DND-41 (cell line): ENCODE data around the gene HDLBP.

Experiments
- EZH2 ChIP-seq: IDR thresholded peaks from 3 replicates; pipeline ENCODE4 v1.6.1; 2012; ENCODE audit warnings: borderline replicate concordance, low read depth, mild to moderate bottlenecking, moderate library complexity, low read length, inconsistent platforms; ENCODE audit not compliant: severe bottlenecking
- TF ChIP-seq, protein P1 (sequence below): IDR thresholded peaks from 2 replicates; pipeline ENCODE4 v1.5.1; 2012; ENCODE audit warnings: borderline replicate concordance, low read length, moderate library complexity, mild to moderate bottlenecking; ENCODE audit not compliant: poor library complexity, severe bottlenecking; ENCODE audit errors: extremely low read depth

- TF ChIP-seq, protein P1, sequence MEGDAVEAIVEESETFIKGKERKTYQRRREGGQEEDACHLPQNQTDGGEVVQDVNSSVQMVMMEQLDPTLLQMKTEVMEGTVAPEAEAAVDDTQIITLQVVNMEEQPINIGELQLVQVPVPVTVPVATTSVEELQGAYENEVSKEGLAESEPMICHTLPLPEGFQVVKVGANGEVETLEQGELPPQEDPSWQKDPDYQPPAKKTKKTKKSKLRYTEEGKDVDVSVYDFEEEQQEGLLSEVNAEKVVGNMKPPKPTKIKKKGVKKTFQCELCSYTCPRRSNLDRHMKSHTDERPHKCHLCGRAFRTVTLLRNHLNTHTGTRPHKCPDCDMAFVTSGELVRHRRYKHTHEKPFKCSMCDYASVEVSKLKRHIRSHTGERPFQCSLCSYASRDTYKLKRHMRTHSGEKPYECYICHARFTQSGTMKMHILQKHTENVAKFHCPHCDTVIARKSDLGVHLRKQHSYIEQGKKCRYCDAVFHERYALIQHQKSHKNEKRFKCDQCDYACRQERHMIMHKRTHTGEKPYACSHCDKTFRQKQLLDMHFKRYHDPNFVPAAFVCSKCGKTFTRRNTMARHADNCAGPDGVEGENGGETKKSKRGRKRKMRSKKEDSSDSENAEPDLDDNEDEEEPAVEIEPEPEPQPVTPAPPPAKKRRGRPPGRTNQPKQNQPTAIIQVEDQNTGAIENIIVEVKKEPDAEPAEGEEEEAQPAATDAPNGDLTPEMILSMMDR: no peak
- TF ChIP-seq EZH2: no peak
Observed at GRCh38 chr2:241211276-241211675, 104.2 kb downstream of the HDLBP start.
